Trophoblast cell (in vitro differentiated cells and primary cell): ENCODE results near the gene FAM83F.

ENCODE experiments used
- DNase-seq, 2 donors: peaks; one replicate each; pipeline ENCODE4 v3.0.0-alpha.2; 2016
- H2AFZ ChIP-seq: 2 replicates; pipeline ENCODE4 v1.6.1; 2013; ENCODE audit warnings: low read length, moderate library complexity, mild to moderate bottlenecking; ENCODE audit not compliant: insufficient read depth, poor library complexity
- H2AK5ac ChIP-seq: 2 replicates; pipeline ENCODE4 v1.6.1; 2013; ENCODE audit warnings: mild to moderate bottlenecking, low read length
- H2BK120ac ChIP-seq: 2 replicates; pipeline ENCODE4 v1.6.1; 2013; ENCODE audit warnings: low read length, mild to moderate bottlenecking, moderate library complexity; ENCODE audit not compliant: insufficient read depth, poor library complexity
- H2BK12ac ChIP-seq: 2 replicates; pipeline ENCODE4 v1.6.1; 2013; ENCODE audit warnings: mild to moderate bottlenecking, low read length, moderate library complexity
- H2BK5ac ChIP-seq: 2 replicates; pipeline ENCODE4 v1.6.1; 2013; ENCODE audit warnings: low read length, low read depth, moderate library complexity, mild to moderate bottlenecking; ENCODE audit not compliant: poor library complexity
- H3K14ac ChIP-seq: 2 replicates; pipeline ENCODE4 v1.6.1; 2013; ENCODE audit warnings: mild to moderate bottlenecking, low read length
- H3K18ac ChIP-seq: 2 replicates; pipeline ENCODE4 v1.6.1; 2013; ENCODE audit warnings: mild to moderate bottlenecking, low read length
- H3K23ac ChIP-seq: 2 replicates; pipeline ENCODE4 v1.6.1; 2013; ENCODE audit warnings: low read length
- H3K27ac ChIP-seq: 2 replicates; pipeline ENCODE4 v1.5.1; 2013; ENCODE audit warnings: low read depth, mild to moderate bottlenecking, inconsistent platforms, low read length, moderate library complexity
- H3K27me3 ChIP-seq: 2 replicates; pipeline ENCODE4 v1.6.1; 2013; ENCODE audit warnings: inconsistent platforms, mild to moderate bottlenecking, low read length, moderate library complexity; ENCODE audit not compliant: insufficient read depth
- H3K36me3 ChIP-seq, 2 experiments: 1 replicate in 1 of 2; 2 replicates in 1 of 2; pipeline ENCODE4 v1.6.1; 2013; ENCODE audit warnings: low read length in 2 of 2, mild to moderate bottlenecking in 2 of 2, moderate library complexity in 1 of 2; ENCODE audit not compliant: insufficient read depth in 2 of 2, control insufficient read depth in 1 of 2
- H3K4ac ChIP-seq: 2 replicates; pipeline ENCODE4 v1.6.1; 2013; ENCODE audit warnings: low read depth, mild to moderate bottlenecking, low read length, moderate library complexity
- H3K4me1 ChIP-seq, 2 experiments: 1 replicate in 1 of 2; 2 replicates in 1 of 2; pipeline ENCODE4 v1.6.1; 2013; ENCODE audit warnings: low read length in 2 of 2, mild to moderate bottlenecking in 2 of 2, moderate library complexity in 1 of 2; ENCODE audit not compliant: insufficient read depth in 2 of 2, control insufficient read depth in 1 of 2
- H3K4me2 ChIP-seq: 2 replicates; pipeline ENCODE4 v1.6.1; 2013; ENCODE audit warnings: inconsistent platforms, mild to moderate bottlenecking, low read length, moderate library complexity
- H3K4me3 ChIP-seq: 2 replicates; pipeline ENCODE4 v1.5.1; 2013; ENCODE audit warnings: mild to moderate bottlenecking, low read depth, low read length, inconsistent platforms
- H3K79me1 ChIP-seq: one replicate; pipeline ENCODE4 v1.6.1; 2013; ENCODE audit warnings: low read length
- H3K79me2 ChIP-seq: 2 replicates; pipeline ENCODE4 v1.6.1; 2013; ENCODE audit warnings: low read length, mild to moderate bottlenecking; ENCODE audit not compliant: control insufficient read depth, insufficient read depth, poor library complexity
- H3K9ac ChIP-seq: 2 replicates; pipeline ENCODE4 v1.6.1; 2013; ENCODE audit warnings: mild to moderate bottlenecking, low read length
- H3K9me3 ChIP-seq: 2 replicates; pipeline ENCODE4 v1.6.1; 2013; ENCODE audit warnings: low read depth, mild to moderate bottlenecking, control low read depth, inconsistent platforms, low read length; ENCODE audit not compliant: insufficient read depth
- H4K12ac ChIP-seq: 2 replicates; pipeline ENCODE4 v1.6.1; 2013; ENCODE audit warnings: low read depth, mild to moderate bottlenecking, low read length, moderate library complexity
- H4K8ac ChIP-seq: 2 replicates; pipeline ENCODE4 v1.6.1; 2013; ENCODE audit warnings: low read depth, mild to moderate bottlenecking, low read length, moderate library complexity
- H4K91ac ChIP-seq: one replicate; pipeline ENCODE4 v1.6.1; 2013; ENCODE audit warnings: low read depth, mild to moderate bottlenecking, low read length, moderate library complexity
- WGBS: extraction: QIAGEN DNeasy Blood & Tissue Kit; methylation state at CpG from one replicate; pipeline ENCODE4 v1.1.7; 2013; ENCODE audit warnings: missing lambda C conversion rate; ENCODE audit not compliant: insufficient read length, insufficient coverage; ENCODE audit errors: extremely low coverage; 5-methylcytosine and 5-hydroxymethylcytosine counted together

Gene FAM83F

GRCh38 chr22:40025856-40026255 is 31.1 kb downstream of the FAM83F start:
- no peak overlapping the region for H2AFZ ChIP-seq
- WGBS, result no CpG with 5 or more reads among the region's 10 CpGs

DNA sequence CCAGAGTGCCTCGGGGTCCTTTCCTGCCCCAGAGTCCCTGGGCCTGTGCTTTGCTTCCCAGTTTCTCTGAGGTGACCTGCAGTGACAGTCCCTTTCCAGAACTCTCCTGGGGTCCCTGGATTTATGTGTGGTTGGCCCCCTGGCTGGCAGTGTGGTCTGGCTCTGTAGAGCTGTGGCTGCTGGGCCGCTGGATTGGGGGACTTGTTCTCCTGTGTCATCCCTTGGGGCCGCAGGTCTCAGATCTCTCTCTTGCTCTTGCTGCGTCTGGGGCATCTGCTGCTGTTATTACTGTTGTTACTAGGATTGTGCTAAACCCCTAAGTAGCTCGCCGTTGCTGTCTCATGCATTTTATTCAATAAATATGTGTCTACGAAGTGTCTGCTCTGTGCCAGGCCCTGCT is 31.9 kb downstream of the FAM83F start:
- Histone ChIP-seq H3K14ac (no peak overlapping the region), H3K4ac (no peak overlapping the region), H2AK5ac (no peak overlapping the region), H2BK120ac (no peak overlapping the region), H3K4me1 (no peaks in the 10 kb centered on the region), H2BK5ac (no peak overlapping the region), H3K18ac (no peak overlapping the region), H3K27ac (no peak overlapping the region), H3K23ac (no peak overlapping the region), H2AFZ (no peak overlapping the region), H3K9ac (no peak overlapping the region), H3K36me3 (no peaks in the 10 kb centered on the region), H3K79me1 (no peaks in the 10 kb centered on the region), H2BK12ac (no peak overlapping the region), H3K79me2 (no peaks in the 10 kb centered on the region), H4K91ac (no peak overlapping the region), H3K4me2 (no peak overlapping the region), H3K4me3 (no peak overlapping the region), H3K9me3 (peaks cover 1% of the 10 kb centered on the region), H3K27me3 (no peaks in the 10 kb centered on the region), H4K8ac (no peak overlapping the region), H4K12ac (no peak overlapping the region)
- no peak for DNase-seq
- no CpG with 5 or more reads among the region's 7 CpGs for WGBS

More at GRCh38 chr22:40025856-40026255, 31.1 kb downstream of the FAM83F start:
- H2BK12ac ChIP-seq, result no peak overlapping the region
- no peak overlapping the region for H3K23ac ChIP-seq
- no peak overlapping the region for H3K27ac ChIP-seq
- H3K14ac ChIP-seq, result no peak overlapping the region
- no peak overlapping the region for H3K18ac ChIP-seq
- H3K79me1 ChIP-seq, result no peaks in the 10 kb centered on the region
- no peaks in the 10 kb centered on the region for H3K27me3 ChIP-seq
- H4K91ac ChIP-seq, result no peak overlapping the region
- no peak overlapping the region for H4K12ac ChIP-seq
- no peak overlapping the region for H3K9ac ChIP-seq
- H4K8ac ChIP-seq, result no peak overlapping the region
- no peak overlapping the region for H3K4me3 ChIP-seq
- H3K4me2 ChIP-seq, result no peak overlapping the region
- no peak overlapping the region for H3K4ac ChIP-seq
- H2AK5ac ChIP-seq, result no peak overlapping the region
- no peak overlapping the region for H2BK120ac ChIP-seq
- no peak for DNase-seq
- no peaks in the 10 kb centered on the region for H3K79me2 ChIP-seq
- H3K36me3 ChIP-seq, result no peaks in the 10 kb centered on the region
- H3K9me3 ChIP-seq, result peaks cover 1% of the 10 kb centered on the region
- H3K4me1 ChIP-seq, result no peaks in the 10 kb centered on the region
- H2BK5ac ChIP-seq, result no peak overlapping the region

- no peaks in the 10 kb centered on the region for H3K79me2 ChIP-seq
- H3K27me3 ChIP-seq, result no peaks in the 10 kb centered on the region
- H3K18ac ChIP-seq, result no peak overlapping the region
- no peak overlapping the region for H3K23ac ChIP-seq
- H2BK120ac ChIP-seq, result no peak overlapping the region
- H3K9ac ChIP-seq, result no peak overlapping the region
- no peak for DNase-seq
- H3K36me3 ChIP-seq, result no peaks in the 10 kb centered on the region
- H2BK5ac ChIP-seq, result no peak overlapping the region
- H3K4me1 ChIP-seq, result no peaks in the 10 kb centered on the region
- no CpG with 5 or more reads among the region's 21 CpGs for WGBS
- H2BK12ac ChIP-seq, result no peak overlapping the region
- H3K14ac ChIP-seq, result no peak overlapping the region
- no peak overlapping the region for H3K4me2 ChIP-seq
- no peak overlapping the region for H4K91ac ChIP-seq
- H3K9me3 ChIP-seq, result peaks cover 1% of the 10 kb centered on the region
- H3K79me1 ChIP-seq, result no peaks in the 10 kb centered on the region
- no peak overlapping the region for H2AK5ac ChIP-seq
- H3K27ac ChIP-seq, result no peak overlapping the region
- no peak overlapping the region for H3K4me3 ChIP-seq
- no peak overlapping the region for H2AFZ ChIP-seq
- H4K8ac ChIP-seq, result no peak overlapping the region
- no peak overlapping the region for H3K4ac ChIP-seq
- no peak overlapping the region for H4K12ac ChIP-seq
Measured at GRCh38 chr22:40027191-40028097, 32.7 kb downstream of the FAM83F start.

- Histone ChIP-seq H3K79me2 (no peaks in the 10 kb centered on the region), H3K14ac (no peak overlapping the region), H4K12ac (no peak overlapping the region), H2AFZ (no peak overlapping the region), H2BK12ac (no peak overlapping the region), H3K27ac (no peak overlapping the region), H2BK5ac (no peak overlapping the region), H3K4me2 (no peak overlapping the region), H3K36me3 (no peaks in the 10 kb centered on the region), H3K9me3 (peaks cover 1% of the 10 kb centered on the region), H3K4me1 (no peaks in the 10 kb centered on the region), H3K23ac (no peak overlapping the region), H3K18ac (no peak overlapping the region), H3K9ac (no peak overlapping the region), H4K91ac (no peak overlapping the region), H3K27me3 (no peaks in the 10 kb centered on the region), H2BK120ac (no peak overlapping the region), H3K79me1 (no peaks in the 10 kb centered on the region), H3K4me3 (no peak overlapping the region), H3K4ac (no peak overlapping the region), H2AK5ac (no peak overlapping the region), H4K8ac (no peak overlapping the region)
- no peak for DNase-seq
- no CpG with 5 or more reads among the region's 6 CpGs for WGBS
Measured at GRCh38 chr22:40028098-40028425, 33.3 kb downstream of the FAM83F start.
